OCI-LY1 (cell line): ENCODE results near the gene CD72.

Source experiments
- H2AFZ ChIP-seq: fragments of 200-600 bp; sonication (generic), shearing (Covaris generic); 2 replicates; pipeline ENCODE4 v1.6.0; 2014; ENCODE audit warnings: antibody characterized with exemption, mild to moderate bottlenecking, low read length
- H3F3A ChIP-seq: fragments of 200-600 bp; sonication (generic), shearing (Covaris generic); 2 replicates; pipeline ENCODE4 v1.6.0; 2014; ENCODE audit warnings: mild to moderate bottlenecking, antibody characterized with exemption, low read length, moderate library complexity; ENCODE audit not compliant: insufficient read depth
- H3K27ac ChIP-seq: fragments of 200-600 bp; sonication (generic); 2 replicates; pipeline ENCODE4 v1.5.1; 2014; ENCODE audit warnings: low read length, mixed run types, mild to moderate bottlenecking, low read depth; ENCODE audit not compliant: poor library complexity, severe bottlenecking
- H3K27me3 ChIP-seq: fragments of 200-600 bp; sonication (generic); 2 replicates; pipeline ENCODE4 v1.6.0; 2014; ENCODE audit warnings: antibody characterized with exemption, mild to moderate bottlenecking, low read length, moderate library complexity; ENCODE audit not compliant: insufficient read depth
- H3K36me3 ChIP-seq: fragments of 200-600 bp; sonication (generic); 2 replicates; pipeline ENCODE4 v1.6.1; 2014; ENCODE audit warnings: mild to moderate bottlenecking, antibody characterized with exemption, low read length, moderate library complexity, mixed read lengths; ENCODE audit not compliant: insufficient read depth
- H3K4me1 ChIP-seq: fragments of 200-600 bp; sonication (generic); 2 replicates; pipeline ENCODE4 v1.5.1; 2014; ENCODE audit warnings: mild to moderate bottlenecking, low read length, moderate library complexity; ENCODE audit not compliant: insufficient read depth, severe bottlenecking
- H3K4me2 ChIP-seq: fragments of 200-600 bp; sonication (generic), shearing (Covaris generic); 2 replicates; pipeline ENCODE4 v1.6.1; 2014; ENCODE audit warnings: low read length
- H3K4me3 ChIP-seq: fragments of 200-600 bp; sonication (generic); 2 replicates; pipeline ENCODE4 v1.5.1; 2014; ENCODE audit warnings: low read length, low read depth, mild to moderate bottlenecking, mixed read lengths; ENCODE audit not compliant: poor library complexity, severe bottlenecking
- H3K79me2 ChIP-seq: fragments of 200-600 bp; shearing (Covaris generic); 2 replicates; pipeline ENCODE4 v1.6.1; 2016; ENCODE audit warnings: mixed run types, low read length, mixed read lengths; ENCODE audit not compliant: insufficient read depth
- H3K9ac ChIP-seq: fragments of 200-600 bp; sonication (generic), shearing (Covaris generic); 2 replicates; pipeline ENCODE4 v1.6.1; 2014; ENCODE audit warnings: mild to moderate bottlenecking, low read length, mixed read lengths
- H3K9me2 ChIP-seq: fragments of 200-600 bp; sonication (generic), shearing (Covaris generic); 2 replicates; pipeline ENCODE4 v1.6.1; 2014; ENCODE audit warnings: low read depth, mild to moderate bottlenecking, low read length, mixed read lengths
- H3K9me3 ChIP-seq: fragments of 200-600 bp; shearing (Covaris generic); 2 replicates; pipeline ENCODE4 v1.6.1; 2014; ENCODE audit warnings: low read length, mixed read lengths
- H4K20me1 ChIP-seq: fragments of 200-600 bp; sonication (generic), shearing (Covaris generic); 2 replicates; pipeline ENCODE4 v1.6.0; 2016; ENCODE audit warnings: mild to moderate bottlenecking, low read length; ENCODE audit not compliant: insufficient read depth
- EZH2 ChIP-seq: fragments of 200-600 bp; sonication (generic), shearing (Covaris generic); IDR thresholded peaks from 2 replicates; pipeline ENCODE4 v1.8.0; 2017; ENCODE audit warnings: borderline replicate concordance, mixed run types, mild to moderate bottlenecking, antibody characterized with exemption, low read length, moderate library complexity, mixed read lengths
- TF ChIP-seq, protein P1 (sequence below): fragments of 200-600 bp; sonication (generic), shearing (Covaris generic); IDR thresholded peaks from 2 replicates; pipeline ENCODE4 v1.5.1; 2017; ENCODE audit warnings: mild to moderate bottlenecking, antibody characterized with exemption, low read length, moderate library complexity, mixed read lengths

CD72 gene

DNA sequence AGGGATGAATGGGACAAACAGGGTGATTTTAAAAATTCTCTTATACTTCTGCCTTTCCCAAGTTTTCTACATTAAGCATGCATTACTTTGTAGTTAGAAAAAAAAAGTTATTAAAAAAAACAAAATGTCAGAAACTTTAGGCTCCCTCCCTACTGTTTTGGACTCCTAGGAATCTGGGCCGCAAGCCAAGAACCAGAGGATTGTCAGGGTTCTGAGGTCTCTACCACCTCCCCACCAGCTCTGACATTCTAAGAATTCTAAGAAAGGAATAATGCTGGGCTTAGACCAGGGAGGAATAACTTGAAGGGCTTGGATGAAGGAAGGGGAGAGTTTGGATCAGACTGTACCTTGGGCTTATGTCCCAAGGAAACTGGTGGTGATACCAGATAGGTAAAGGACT, 47.8 kb upstream of the CD72 start:
- Histone ChIP-seq H3K4me3 (no peak overlapping the region), H3K4me2 (no peak overlapping the region), H3F3A (no peaks in the 10 kb centered on the region), H3K4me1 (peaks cover 39% of the 10 kb centered on the region), H3K9me3 (no peaks in the 10 kb centered on the region), H3K27me3 (no peaks in the 10 kb centered on the region), H3K27ac (no peak overlapping the region), H4K20me1 (no peaks in the 10 kb centered on the region), H3K79me2 (no peaks in the 10 kb centered on the region), H3K9ac (no peak overlapping the region), H2AFZ (no peak overlapping the region), H3K36me3 (peaks cover 22% of the 10 kb centered on the region; the same call in 1 of the 2 replicates), H3K9me2 (no peaks in the 10 kb centered on the region)
- TF ChIP-seq, protein P1, sequence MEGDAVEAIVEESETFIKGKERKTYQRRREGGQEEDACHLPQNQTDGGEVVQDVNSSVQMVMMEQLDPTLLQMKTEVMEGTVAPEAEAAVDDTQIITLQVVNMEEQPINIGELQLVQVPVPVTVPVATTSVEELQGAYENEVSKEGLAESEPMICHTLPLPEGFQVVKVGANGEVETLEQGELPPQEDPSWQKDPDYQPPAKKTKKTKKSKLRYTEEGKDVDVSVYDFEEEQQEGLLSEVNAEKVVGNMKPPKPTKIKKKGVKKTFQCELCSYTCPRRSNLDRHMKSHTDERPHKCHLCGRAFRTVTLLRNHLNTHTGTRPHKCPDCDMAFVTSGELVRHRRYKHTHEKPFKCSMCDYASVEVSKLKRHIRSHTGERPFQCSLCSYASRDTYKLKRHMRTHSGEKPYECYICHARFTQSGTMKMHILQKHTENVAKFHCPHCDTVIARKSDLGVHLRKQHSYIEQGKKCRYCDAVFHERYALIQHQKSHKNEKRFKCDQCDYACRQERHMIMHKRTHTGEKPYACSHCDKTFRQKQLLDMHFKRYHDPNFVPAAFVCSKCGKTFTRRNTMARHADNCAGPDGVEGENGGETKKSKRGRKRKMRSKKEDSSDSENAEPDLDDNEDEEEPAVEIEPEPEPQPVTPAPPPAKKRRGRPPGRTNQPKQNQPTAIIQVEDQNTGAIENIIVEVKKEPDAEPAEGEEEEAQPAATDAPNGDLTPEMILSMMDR: no peak
- no peak for TF ChIP-seq EZH2

DNA sequence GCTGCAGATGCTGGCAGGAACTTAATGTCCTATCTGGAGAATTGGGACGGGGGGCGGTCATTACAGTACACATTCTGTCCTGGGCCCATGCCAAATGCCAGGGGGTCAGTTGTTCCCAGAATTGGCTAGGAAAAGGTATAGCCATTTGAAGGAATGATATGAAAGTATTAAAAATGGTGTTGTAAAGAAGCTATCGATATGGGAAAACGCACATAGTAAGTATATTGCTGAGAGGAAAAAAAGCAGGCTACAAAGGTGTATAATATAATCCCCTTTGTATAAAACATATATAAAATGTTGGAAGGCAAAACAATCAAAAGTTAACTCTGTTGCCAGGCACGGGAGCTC, 47.2 kb upstream of the CD72 start:
- H4K20me1 ChIP-seq: no peaks in the 10 kb centered on the region
- no peak overlapping the region for H2AFZ ChIP-seq
- no peaks in the 10 kb centered on the region for H3K9me2 ChIP-seq
- H3K4me2 ChIP-seq: peak overlapping the region; percentile 71
- peaks cover 28% of the 10 kb centered on the region; the same call in 1 of the 2 replicates for H3K36me3 ChIP-seq
- peak overlapping the region; percentile 85 for H3K27ac ChIP-seq
- no peaks in the 10 kb centered on the region for H3K9me3 ChIP-seq
- H3K4me1 ChIP-seq: peaks cover 45% of the 10 kb centered on the region
- H3K79me2 ChIP-seq: no peaks in the 10 kb centered on the region
- H3K9ac ChIP-seq: peak overlapping the region; percentile 91
- peak overlapping the region; percentile 74 for H3K4me3 ChIP-seq
- no peak for TF ChIP-seq EZH2
- TF ChIP-seq, protein P1: 0 out of 2 replicates have a peak, but pooled peaks have one; percentile 5
- no peaks in the 10 kb centered on the region for H3K27me3 ChIP-seq
- H3F3A ChIP-seq: no peaks in the 10 kb centered on the region

DNA sequence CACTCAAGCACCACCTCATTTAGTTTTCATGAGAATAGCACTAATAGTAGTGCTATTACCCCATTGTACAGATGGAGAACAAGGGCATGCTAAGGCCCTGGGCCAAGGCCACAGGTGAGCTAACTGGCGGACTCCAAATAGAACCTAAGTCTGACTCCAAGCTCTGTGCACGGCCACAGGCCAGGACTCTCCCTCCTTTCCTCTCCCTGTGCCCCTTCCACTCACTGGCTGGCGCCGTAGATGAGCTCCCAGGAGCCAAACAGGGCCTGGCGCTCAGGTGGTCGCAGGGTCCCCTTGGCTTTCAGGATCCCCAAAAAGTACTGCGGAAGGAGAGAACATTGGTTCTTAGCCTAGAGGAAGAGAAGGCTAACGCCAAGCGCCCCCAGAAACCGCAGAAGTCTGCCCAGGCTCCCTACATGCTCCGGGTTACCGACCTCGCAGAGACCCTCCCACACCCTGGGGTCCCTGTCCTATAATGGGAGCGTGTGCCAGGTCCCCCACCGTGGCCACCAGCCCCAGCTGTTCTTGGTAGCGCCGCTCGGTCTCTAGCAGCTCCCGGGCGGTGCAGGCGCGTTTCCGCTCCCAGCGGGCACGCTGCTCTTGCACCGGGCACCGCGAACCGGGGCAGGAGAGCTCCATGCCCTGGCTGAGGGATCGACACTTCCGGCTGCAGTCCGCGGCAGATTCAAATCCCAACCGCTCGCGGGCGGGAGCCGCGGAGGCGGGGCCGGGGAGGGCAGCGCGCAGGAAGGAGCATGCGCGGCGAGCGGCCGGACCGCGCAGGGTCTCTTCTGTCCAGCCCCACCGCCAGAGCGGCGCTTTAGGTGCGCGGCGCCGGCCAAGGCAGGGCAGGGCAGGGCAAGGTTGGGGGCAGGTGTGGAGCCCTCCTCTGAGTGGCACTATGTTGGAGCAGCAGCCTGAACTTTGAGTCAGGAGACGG, 46.6 kb upstream of the CD72 start, which contains the start of gene ARHGEF39:
Gene ARHGEF39, minus strand, starts transcription at position 665 of the 940 bp plus-strand sequence. Its CDS starts 26 bp downstream, at position 639.
- peak within 1 kb of the TSS; percentile 91 for H3K9ac ChIP-seq
- H4K20me1 ChIP-seq: no peaks in the 10 kb centered on the region
- no peak within 1 kb of the TSS for H2AFZ ChIP-seq
- TF ChIP-seq, protein P1: peak; percentile 53
- no peak for TF ChIP-seq EZH2
- peaks cover 33% of the 10 kb centered on the region; the same call in 1 of the 2 replicates for H3K36me3 ChIP-seq
- H3K9me2 ChIP-seq: no peaks in the 10 kb centered on the region
- no peaks in the 10 kb centered on the region for H3K27me3 ChIP-seq
- H3K9me3 ChIP-seq: no peaks in the 10 kb centered on the region
- H3K4me2 ChIP-seq: peak within 1 kb of the TSS; percentile 71
- H3K27ac ChIP-seq: peak within 1 kb of the TSS; percentile 85
- H3K4me1 ChIP-seq: peaks cover 52% of the 10 kb centered on the region
- H3K4me3 ChIP-seq: peak within 1 kb of the TSS; percentile 74
- no peaks in the 10 kb centered on the region for H3F3A ChIP-seq
- no peaks in the 10 kb centered on the region for H3K79me2 ChIP-seq
